GM12878 (cell line): ENCODE measurements around the gene NSUN7. TPM values are rescaled to one million over a fixed set of nuclear protein-coding genes. Genes with fewer than 3 reads are reported as not detected.

Experiments used
- ATAC-seq: fragments of 200-7000 bp; cut with Tn5 transposase; 3 replicates; pipeline ENCODE4 v1.9.1; 2020; ENCODE audit warnings: mild to moderate bottlenecking, moderate library complexity
- BruUV-seq: library from RNA; stranded (reverse); fragments of 400-500 nt; replicated peaks from 2 replicates; lab custom pipeline; 2021; lab: Mats Ljungman, UMichigan
- CTCF ChIA-PET: fragments of 300-600 bp; sonication (Branson Sonifier 250); formaldehyde crosslinking; extraction: SDS; loops from one replicate; lab custom pipeline; 2021; ENCODE audit warnings: inconsistent platforms; lab: Yijun Ruan, JAX
- POLR2A ChIA-PET: fragments of 350-600 bp; formaldehyde crosslinking; extraction: SDS; loops from one replicate; lab custom pipeline; 2021; ENCODE audit warnings: inconsistent platforms; lab: Charles Lee
- RAD21 ChIA-PET: fragments of 300-600 bp; sonication (Branson Sonifier 250); formaldehyde crosslinking; loops from one replicate; lab custom pipeline; 2023; ENCODE audit warnings: antibody characterized with exemption; ENCODE audit not compliant: unreplicated experiment; lab: Charles Lee
- SMC1A ChIA-PET: fragments of 300-600 bp; sonication (Branson Sonifier 250); formaldehyde crosslinking; loops from one replicate; lab custom pipeline; 2023; ENCODE audit not compliant: unreplicated experiment, uncharacterized antibody; lab: Charles Lee
- DNase-seq: peaks from one replicate; pipeline ENCODE4 v3.0.0-alpha.2; 2011; ENCODE audit warnings: low read depth, low spot score
- FAIRE-seq: peaks from 3 replicates; lab custom pipeline; 2011; peaks lifted over from hg19 to GRCh38; lab: Jason Lieb, UNC
- H2AFZ ChIP-seq: 2 replicates; pipeline ENCODE4 v1.6.0; 2011; ENCODE audit warnings: low read depth, low read length, control low read depth; ENCODE audit not compliant: control insufficient read depth
- H3K27ac ChIP-seq: 2 replicates; pipeline ENCODE4 v1.5.1; 2011; ENCODE audit warnings: control low read depth; ENCODE audit not compliant: control insufficient read depth, insufficient read depth
- H3K27me3 ChIP-seq, 2 experiments: replicated peaks in 1 of 2; 2 replicates each; pipeline versions ENCODE4 v1.6.0 to v1.6.1; 2011; ENCODE audit warnings: low read length in 1 of 2; ENCODE audit not compliant: control insufficient read depth in 2 of 2, insufficient read depth in 2 of 2
- H3K36me3 ChIP-seq, 2 experiments: 2 replicates each; pipeline ENCODE4 v1.5.1; 2011; ENCODE audit warnings: low read length in 1 of 2; ENCODE audit not compliant: control insufficient read depth in 2 of 2, insufficient read depth in 2 of 2
- H3K4me1 ChIP-seq: 2 replicates; pipeline ENCODE4 v1.6.1; 2011; ENCODE audit warnings: mild to moderate bottlenecking, low read length, moderate library complexity, mixed read lengths; ENCODE audit not compliant: control insufficient read depth, insufficient read depth
- H3K4me2 ChIP-seq: 2 replicates; pipeline ENCODE4 v1.6.0; 2011; ENCODE audit warnings: control low read depth; ENCODE audit not compliant: control insufficient read depth, insufficient read depth
- H3K4me3 ChIP-seq: fragments of 200-600 bp; sonication (generic); 2 replicates; pipeline ENCODE4 v1.5.1; 2016
- H3K79me2 ChIP-seq: 2 replicates; pipeline ENCODE4 v1.6.0; 2011; ENCODE audit warnings: low read length; ENCODE audit not compliant: control insufficient read depth, insufficient read depth
- H3K9ac ChIP-seq: 2 replicates; pipeline ENCODE4 v1.8.0; 2011; ENCODE audit warnings: low read length, control low read depth, mixed read lengths; ENCODE audit not compliant: control insufficient read depth, insufficient read depth
- H3K9me3 ChIP-seq: replicated peaks from 3 replicates; pipeline ENCODE4 v1.5.1; 2011; ENCODE audit warnings: mild to moderate bottlenecking, low read length; ENCODE audit not compliant: control insufficient read depth, insufficient read depth
- H4K20me1 ChIP-seq: 2 replicates; pipeline ENCODE4 v1.6.0; 2011; ENCODE audit not compliant: control insufficient read depth, insufficient read depth
- NFYA ChIP-seq: IDR thresholded peaks from 2 replicates; pipeline ENCODE4 v1.6.1; 2011; ENCODE audit warnings: low read depth, mild to moderate bottlenecking, low read length, improper control_type of control experiment, borderline replicate concordance
- NRF1 ChIP-seq: conservative IDR thresholded peaks from 2 replicates; pipeline ENCODE4 v1.6.1; 2011; ENCODE audit warnings: mild to moderate bottlenecking, low read depth, low read length, improper control_type of control experiment
- SPI1 ChIP-seq: IDR thresholded peaks from 2 replicates; pipeline ENCODE4 v1.6.1; 2011; ENCODE audit warnings: low read depth, mild to moderate bottlenecking, low read length, moderate library complexity, borderline replicate concordance; ENCODE audit not compliant: insufficient read depth
- STAT3 ChIP-seq: IDR thresholded peaks from 2 replicates; pipeline ENCODE4 v1.6.1; 2011; ENCODE audit warnings: low read depth, low read length, improper control_type of control experiment
- WGBS: methylation state at CpG from one replicate; pipeline ENCODE4 v1.1.6; 2016; ENCODE audit warnings: low lambda C conversion rate; ENCODE audit not compliant: insufficient replicate concordance, insufficient coverage; ENCODE audit errors: missing lambda C conversion rate; 5-methylcytosine and 5-hydroxymethylcytosine counted together
- in situ Hi-C: fragments of 300-500 bp; cut with MboI; formaldehyde crosslinking; loops from 9 replicates; pipeline ENCODE4 v1.14.3; 2018; ENCODE audit warnings: mixed read lengths
- intact Hi-C: fragments of 100-400 bp; cut with micrococcal nuclease; formaldehyde crosslinking; loops from one replicate; pipeline ENCODE4 v1.14.2; 2022; ENCODE audit not compliant: unreplicated experiment
- polyA plus RNA-seq, 11 experiments: library from polyadenylated mRNA; depleted of rRNA in 4 of 11; unstranded in 6 of 11; stranded (reverse) in 5 of 11; fragments of >200 nt; fragmentation: Nextera tagmentation in 4 of 11; fragmentation: Illumina TruSeq in 1 of 11; extraction: Ambion mirVana in 4 of 11; extraction: Trizol in 1 of 11; gene quantifications; 1 replicate in 1 of 11; 2 replicates in 10 of 11; pipeline versions ENCODE4 v1.2.1 to v1.2.3, GENCODE V29; 2011 to 2016; ENCODE audit warnings: inconsistent platforms in 2 of 11, missing spikeins in 2 of 11, low read depth in 1 of 11
- total RNA-seq, 4 experiments: library from RNA; depleted of rRNA in 3 of 4; stranded (reverse); fragments of >200 nt in 3 of 4; fragmentation: Illumina TruSeq in 1 of 4; extraction: Trizol in 1 of 4; gene quantifications; 2 replicates each; pipeline versions ENCODE4 v1.2.1 to v1.2.3, GENCODE V29; 2013 to 2021
- TF ChIP-seq, protein P1 (sequence below): fragments of 450-650 bp; IDR thresholded peaks from 2 replicates; pipeline ENCODE4 v1.6.1; 2017; ENCODE audit warnings: mild to moderate bottlenecking

The NSUN7 gene
- total and polyA plus RNA-seq, 10 of the 15 experiments (the other 5 are each of a cell fraction or from before 2014, with no cell fraction given), result 0.02 to 0.21 (median 0.15) TPM; not detected in 3

DNA sequence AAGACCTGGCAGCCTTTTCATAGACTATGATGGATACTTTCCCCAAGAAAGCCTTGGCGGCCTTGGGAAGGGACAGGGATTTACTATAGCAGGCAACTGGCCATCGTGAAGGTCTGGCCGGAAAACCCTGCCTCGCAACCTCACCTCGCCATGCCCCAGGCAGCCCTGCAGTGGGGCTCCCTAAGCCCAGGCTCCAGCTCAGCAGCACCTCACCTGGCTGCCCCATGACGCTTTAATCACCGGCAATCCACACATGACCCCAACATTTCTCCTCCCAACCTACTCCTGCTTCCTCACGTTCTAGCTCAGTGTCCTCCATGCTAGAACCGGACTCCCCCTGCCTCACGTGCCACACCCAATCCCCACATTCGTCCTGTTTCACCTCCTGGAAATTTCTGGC is 82.4 kb downstream of the NSUN7 start:
- no TSS peak for BruUV-seq
- ChIA-PET CTCF (no interaction called here), RAD21 (no interaction called here), SMC1A (interaction anchor here (1.9 kb wide), 1 partner anchor 96 kb away, joined by 4 read pairs; no protein-coding TSS in a partner anchor), POLR2A (no interaction called here)
- H3K27ac ChIP-seq, result no peak overlapping the region
- peaks cover 2% of the 10 kb centered on the region; the same call in 2 of the 3 replicates for H3K9me3 ChIP-seq
- no peak overlapping the region for H3K4me3 ChIP-seq
- in situ Hi-C loops, result no loop called here
- FAIRE-seq, result no peak
- no peak overlapping the region for H2AFZ ChIP-seq
- H3K4me2 ChIP-seq, result no peak overlapping the region
- no peak for ATAC-seq
- intact Hi-C loops, result no loop called here
- no peaks in the 10 kb centered on the region for H3K4me1 ChIP-seq
- H4K20me1 ChIP-seq, result no peaks in the 10 kb centered on the region
- H3K27me3 ChIP-seq, result no peaks in the 10 kb centered on the region
- no peak for TF ChIP-seq NFYA
- TF ChIP-seq NRF1, result no peak
- no peak for TF ChIP-seq SPI1
- TF ChIP-seq, protein P1, sequence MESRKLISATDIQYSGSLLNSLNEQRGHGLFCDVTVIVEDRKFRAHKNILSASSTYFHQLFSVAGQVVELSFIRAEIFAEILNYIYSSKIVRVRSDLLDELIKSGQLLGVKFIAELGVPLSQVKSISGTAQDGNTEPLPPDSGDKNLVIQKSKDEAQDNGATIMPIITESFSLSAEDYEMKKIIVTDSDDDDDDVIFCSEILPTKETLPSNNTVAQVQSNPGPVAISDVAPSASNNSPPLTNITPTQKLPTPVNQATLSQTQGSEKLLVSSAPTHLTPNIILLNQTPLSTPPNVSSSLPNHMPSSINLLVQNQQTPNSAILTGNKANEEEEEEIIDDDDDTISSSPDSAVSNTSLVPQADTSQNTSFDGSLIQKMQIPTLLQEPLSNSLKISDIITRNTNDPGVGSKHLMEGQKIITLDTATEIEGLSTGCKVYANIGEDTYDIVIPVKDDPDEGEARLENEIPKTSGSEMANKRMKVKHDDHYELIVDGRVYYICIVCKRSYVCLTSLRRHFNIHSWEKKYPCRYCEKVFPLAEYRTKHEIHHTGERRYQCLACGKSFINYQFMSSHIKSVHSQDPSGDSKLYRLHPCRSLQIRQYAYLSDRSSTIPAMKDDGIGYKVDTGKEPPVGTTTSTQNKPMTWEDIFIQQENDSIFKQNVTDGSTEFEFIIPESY, result no peak
- no peak for TF ChIP-seq STAT3
- DNase-seq, result no peak
- peaks cover 2% of the 10 kb centered on the region in 2 experiments; a peak in 1 of 4 replicates for H3K36me3 ChIP-seq
- no peaks in the 10 kb centered on the region for H3K79me2 ChIP-seq
- no peak overlapping the region for H3K9ac ChIP-seq
- WGBS, result 78% methylated on average over 11 of the region's 11 CpGs
